ENCODE measurements around the gene SUPT4H1.

SUPT4H1 gene

DNA sequence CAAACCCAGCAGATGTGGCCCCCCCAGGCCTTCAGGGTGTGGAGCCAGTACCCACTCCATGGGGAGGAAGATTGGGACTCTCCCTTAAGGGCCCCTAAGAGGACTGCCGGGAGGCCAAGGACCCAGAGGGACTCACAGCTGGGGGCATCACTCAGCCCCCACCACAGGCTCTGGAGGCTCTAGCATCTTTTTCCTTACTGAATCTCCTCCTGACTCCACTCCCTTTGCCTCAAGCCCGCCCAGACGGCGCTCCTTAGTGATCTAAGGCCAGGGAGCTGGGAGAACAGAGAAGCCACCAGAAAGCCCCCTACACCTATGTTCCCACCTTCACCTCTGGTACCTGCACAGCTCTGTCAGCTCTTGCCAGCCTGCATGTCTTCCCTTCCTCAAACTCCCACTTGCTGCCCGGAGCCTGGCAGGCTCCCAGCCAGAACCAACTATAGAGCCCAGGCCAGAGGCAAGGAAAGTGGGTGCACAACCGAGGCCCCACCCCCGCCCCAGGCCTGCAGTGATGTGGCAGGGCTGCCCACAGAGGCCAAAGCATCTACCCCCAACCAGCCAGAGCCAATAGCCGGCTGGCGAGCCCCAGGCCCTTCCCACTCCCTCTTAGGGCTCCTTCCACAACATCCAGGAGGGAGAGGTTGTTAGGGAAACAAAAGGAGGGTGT is 48.9 kb downstream of the SUPT4H1 start:
- no peak for DNase-seq

DNA sequence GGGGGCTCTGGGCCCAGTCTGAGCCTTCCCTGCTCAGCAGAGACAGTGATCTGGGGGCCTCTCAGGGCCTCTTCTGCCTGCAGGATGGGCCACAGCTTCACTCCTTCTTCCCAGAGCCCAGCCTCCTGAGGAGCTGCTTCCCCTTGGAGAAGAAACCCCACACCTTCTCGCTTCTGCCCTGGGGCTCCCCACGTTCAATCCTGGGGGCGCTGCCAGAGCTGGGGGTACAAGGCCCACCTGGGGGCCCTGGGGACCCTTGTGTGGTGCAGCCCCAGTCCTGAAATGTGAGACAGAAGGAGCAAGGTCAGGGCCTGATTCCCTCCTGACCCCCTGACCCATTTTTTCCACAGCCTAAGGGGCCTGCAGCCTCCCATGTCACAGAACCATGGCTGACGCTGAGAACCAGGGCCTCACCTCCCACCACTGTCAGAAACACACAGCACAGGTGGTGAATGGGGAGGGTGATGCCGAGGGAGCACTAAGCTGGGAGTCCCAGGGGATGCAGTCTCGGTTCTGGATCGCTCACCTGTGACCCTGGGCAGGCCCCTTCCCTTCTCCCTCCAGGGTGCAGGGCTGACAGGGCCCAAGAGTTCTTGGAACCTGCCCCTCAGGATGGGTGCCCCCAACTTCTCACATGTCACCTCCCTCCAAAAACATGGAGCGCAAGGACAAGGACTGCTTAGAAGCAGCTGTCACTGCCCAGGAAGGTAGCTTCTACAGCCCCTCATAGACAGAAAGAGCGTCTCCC is 49.7 kb downstream of the SUPT4H1 start:
- no peak for DNase-seq

DNA sequence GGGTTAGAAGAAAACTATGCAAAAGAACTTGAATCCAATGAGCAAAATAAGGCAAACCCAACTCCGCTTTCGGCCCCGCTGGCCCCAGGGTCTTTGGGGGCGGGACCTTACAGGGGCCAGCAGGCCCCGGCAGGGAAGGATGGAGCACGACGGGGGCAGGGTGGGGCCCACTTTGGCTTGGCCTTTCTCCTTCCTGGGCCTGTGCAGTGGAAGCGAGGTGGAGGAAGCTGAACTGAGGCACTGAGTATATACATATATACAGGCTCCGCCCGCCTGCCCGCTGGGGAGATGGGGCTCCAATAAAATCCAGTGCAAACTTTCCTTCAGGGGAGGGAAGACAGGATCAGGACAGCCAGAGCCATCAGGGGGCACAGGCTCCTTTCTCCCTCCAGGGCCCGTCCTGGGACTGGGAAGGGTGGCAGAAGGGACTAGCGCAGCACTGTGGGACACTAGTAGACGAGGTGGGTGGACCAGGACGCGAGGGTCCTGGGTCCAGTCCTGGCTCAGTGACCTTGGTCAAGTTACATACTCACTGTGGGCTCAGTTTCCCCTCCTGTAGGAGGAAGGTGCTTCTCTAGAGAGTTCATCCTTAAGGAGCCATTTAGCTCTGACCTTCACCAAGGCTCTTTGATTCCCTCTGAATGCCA is 50.4 kb downstream of the SUPT4H1 start:
- no peak for DNase-seq

DNA sequence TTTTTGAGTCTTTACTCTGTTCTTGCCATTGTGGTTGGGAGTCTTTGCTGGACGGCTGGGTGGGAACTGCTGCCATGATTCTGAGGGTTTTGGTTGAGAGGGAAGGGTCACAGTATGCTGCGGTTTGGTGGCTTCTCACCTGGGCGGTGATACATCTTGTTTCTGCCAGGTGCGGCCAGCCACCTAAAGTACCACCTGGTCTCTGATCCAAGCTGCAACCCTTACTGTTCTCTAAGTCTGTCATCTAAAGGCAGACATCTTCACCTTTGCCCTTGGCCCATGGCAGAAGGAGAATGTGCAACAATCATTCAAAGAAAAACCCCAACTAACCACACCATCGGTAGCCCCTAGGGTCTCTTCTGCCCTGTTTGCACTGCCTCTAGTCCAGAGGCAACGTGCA is 51.7 kb downstream of the SUPT4H1 start:
- DNase-seq, result no peak

Measured in NCI-H226 (cell line).